Epithelial cell of prostate (primary cell): ENCODE data around the gene SERPINA5.
"Not testable (repeated sequence)": the region's sequence is repeated elsewhere in the genome, so short reads cannot be mapped to it uniquely, and the experiment has no call there.

ENCODE experiments used
- DNase-seq: peaks from one replicate; pipeline ENCODE4 v3.0.0-alpha.2; 2011; ENCODE audit warnings: low read depth, low spot score
- H3K27ac ChIP-seq: fragments of 450-650 bp; 2 replicates; pipeline ENCODE4 v1.5.1; 2017; ENCODE audit warnings: mild to moderate bottlenecking

SERPINA5 gene

DNA sequence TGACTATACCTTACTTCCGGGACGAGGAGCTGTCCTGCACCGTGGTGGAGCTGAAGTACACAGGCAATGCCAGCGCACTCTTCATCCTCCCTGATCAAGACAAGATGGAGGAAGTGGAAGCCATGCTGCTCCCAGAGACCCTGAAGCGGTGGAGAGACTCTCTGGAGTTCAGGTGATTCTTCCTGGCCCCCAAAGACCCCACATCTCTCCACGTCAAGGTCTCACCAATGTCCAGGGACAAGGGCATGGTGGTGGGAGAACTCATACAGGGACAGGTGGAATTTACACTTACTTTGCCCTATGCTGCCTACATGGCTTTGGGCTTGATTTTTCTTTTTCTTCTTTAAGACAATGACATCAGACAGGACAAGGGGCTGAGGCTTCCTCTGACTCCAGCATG, 38.1 kb downstream of the SERPINA5 start:
- DNase-seq, result no peak
- H3K27ac ChIP-seq, result no peak overlapping the region

GRCh38 chr14:94620597-94620996, 39.4 kb downstream of the SERPINA5 start:
- DNase-seq, result no peak
- no peak overlapping the region for H3K27ac ChIP-seq

- H3K27ac ChIP-seq, result no peak overlapping the region
- no peak for DNase-seq
Observed at GRCh38 chr14:94621358-94622134, 40.3 kb downstream of the SERPINA5 start.

- DNase-seq, result no peak
- no peak overlapping the region for H3K27ac ChIP-seq
Observed at GRCh38 chr14:94622653-94623421, 41.6 kb downstream of the SERPINA5 start.

DNA sequence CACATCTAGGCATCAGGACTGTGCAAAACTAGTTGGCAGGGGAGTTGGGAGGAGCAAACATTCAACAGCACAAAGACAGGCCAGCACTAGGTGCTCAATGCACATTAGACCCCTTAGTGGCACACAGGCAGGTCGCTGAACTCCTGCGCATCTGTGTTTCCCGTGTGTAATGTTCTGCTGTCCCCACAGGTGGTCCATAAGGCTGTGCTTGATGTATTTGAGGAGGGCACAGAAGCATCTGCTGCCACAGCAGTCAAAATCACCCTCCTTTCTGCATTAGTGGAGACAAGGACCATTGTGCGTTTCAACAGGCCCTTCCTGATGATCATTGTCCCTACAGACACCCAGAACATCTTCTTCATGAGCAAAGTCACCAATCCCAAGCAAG, 42.2 kb downstream of the SERPINA5 start:
- H3K27ac ChIP-seq, result no peak overlapping the region
- DNase-seq, result no peak

DNA sequence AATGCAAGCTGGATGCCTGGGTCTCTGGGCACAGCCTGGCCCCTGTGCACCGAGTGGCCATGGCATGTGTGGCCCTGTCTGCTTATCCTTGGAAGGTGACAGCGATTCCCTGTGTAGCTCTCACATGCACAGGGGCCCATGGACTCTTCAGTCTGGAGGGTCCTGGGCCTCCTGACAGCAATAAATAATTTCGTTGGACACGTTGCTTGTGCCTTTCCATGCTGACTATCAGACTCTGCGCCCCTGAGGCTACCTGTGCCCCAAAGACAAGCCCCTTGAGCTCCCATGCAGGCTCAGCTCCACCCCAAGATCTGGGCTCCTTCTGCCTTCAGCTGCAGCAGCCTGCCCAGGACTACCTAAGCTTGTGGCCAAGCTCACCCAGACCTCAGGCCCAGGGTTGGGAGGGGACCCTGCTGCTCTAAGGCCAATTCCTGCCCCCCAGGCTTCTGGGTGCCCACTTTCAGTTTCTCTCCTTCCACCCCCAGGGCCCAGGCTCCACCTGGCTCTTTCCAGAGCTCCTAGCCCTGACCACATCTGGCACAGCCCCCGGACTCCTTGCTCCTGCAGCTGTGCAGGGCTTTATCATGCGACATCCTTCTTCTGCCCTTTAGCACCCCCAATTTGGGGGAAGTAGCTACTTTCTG, 42.8 kb downstream of the SERPINA5 start:
- no peak overlapping the region for H3K27ac ChIP-seq
- no peak for DNase-seq

- H3K27ac ChIP-seq, result no peak overlapping the region
- no peak for DNase-seq
Observed at GRCh38 chr14:94624537-94625352, 43.5 kb downstream of the SERPINA5 start.

- DNase-seq, result no peak
- no peak overlapping the region for H3K27ac ChIP-seq
Observed at GRCh38 chr14:94625353-94625635, 44.1 kb downstream of the SERPINA5 start.

- H3K27ac ChIP-seq, result no peak overlapping the region
- no peak for DNase-seq
Observed at GRCh38 chr14:94628578-94628977, 47.4 kb downstream of the SERPINA5 start.

GRCh38 chr14:94630396-94630795, 49.2 kb downstream of the SERPINA5 start:
- H3K27ac ChIP-seq, result no peak overlapping the region
- no peak for DNase-seq

DNA sequence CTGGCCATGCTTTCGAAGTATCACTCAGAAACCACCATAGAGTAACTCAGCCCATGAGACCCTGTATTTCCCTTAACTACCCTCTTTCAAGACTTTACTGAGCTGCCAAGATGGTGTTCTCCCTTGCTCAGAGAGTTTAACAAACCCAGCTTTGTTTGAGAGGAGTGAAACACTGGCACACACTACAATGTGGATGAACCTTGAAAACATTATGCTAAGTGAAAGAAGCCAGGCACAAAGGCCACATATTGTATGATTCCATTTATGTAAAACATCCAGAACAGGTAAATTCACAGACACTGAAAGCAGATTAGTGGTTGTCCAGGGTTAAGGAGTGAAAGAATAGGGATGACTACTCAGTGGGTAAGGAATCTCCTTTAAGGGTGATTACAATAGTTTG, 49.8 kb downstream of the SERPINA5 start:
- no peak overlapping the region for H3K27ac ChIP-seq
- no peak for DNase-seq

DNA sequence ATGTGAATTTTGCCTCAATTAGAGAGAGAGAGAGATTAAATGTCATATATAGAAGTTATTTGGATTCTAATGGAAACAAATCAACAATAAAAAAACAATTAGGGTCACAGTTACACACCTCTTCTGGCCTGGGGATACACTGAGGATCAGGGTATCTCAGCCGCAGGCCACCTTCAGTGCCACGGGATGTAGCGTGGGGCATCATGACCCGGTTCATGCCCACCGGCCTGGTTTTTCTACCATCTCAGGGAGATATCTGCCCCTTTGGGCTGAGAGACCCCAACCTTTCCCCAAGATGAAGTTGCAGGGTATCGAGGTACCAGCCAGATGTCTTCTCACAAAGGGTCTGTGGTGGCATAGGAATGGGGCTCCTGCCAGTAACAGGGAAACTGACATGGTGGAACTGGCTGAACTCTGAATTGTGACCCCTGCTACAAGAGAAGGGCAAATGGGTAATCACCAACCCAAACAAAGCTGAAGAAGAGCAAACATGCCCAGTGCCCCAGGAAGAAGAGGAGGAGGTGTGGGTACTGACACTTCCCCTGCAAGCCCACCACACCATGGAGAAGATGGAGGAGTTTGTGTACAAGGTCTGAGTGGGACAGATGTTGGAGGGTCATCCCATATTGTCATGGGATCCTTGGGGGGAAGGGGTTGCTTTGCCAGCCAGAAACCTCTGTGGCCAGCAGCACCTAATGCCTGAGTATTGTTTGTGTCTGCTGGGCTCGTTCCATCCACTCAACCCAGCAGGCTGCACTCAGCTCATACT, 50.5 kb downstream of the SERPINA5 start:
- no peak overlapping the region for H3K27ac ChIP-seq
- DNase-seq, result no peak

- H3K27ac ChIP-seq, result no peak overlapping the region
- no peak for DNase-seq
Observed at GRCh38 chr14:94632305-94632590, 51.0 kb downstream of the SERPINA5 start.

DNA sequence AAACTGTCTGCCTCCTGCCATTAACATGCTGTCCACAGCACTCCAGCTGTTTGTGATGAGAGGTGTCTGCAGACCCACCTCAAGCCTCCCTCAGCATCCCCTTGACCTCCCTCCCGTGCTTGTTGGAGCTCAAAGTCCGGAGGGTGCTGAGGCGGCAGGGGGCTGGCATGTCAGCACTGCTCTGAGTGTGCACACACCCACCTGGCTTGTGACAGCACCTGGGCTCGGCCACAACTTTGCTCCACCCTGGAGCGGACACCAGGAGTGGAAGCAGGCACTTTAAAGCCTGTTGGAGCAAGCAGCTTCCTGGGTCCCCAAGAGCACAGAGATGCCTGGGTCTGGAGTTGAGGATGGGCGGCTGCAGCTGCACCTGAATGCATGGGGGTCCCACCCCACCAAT, 51.9 kb downstream of the SERPINA5 start:
- DNase-seq, result no peak
- no peak overlapping the region for H3K27ac ChIP-seq

DNA sequence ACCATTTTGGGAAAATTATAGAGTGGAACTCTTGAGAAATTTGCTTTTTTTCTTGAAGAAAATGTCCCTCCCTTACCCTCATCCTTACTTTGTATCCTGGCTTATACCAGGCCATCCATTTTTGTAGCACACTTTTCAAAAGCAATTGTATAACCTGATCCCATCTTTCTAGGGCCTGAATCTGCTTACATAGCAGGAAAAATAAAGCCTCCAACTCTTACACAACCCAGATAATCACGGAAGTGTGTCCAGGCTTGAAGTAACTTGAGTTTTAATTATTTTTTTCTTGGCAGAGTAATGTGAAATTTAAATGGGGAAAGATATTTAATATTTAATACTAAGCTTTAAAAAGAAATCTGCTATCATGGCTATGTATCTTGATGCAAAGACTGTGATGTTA, 53.9 kb downstream of the SERPINA5 start:
- no peak for DNase-seq
- H3K27ac ChIP-seq, result no peak overlapping the region

GRCh38 chr14:94636744-94637412, 55.7 kb downstream of the SERPINA5 start:
- DNase-seq, result no peak
- no peak overlapping the region for H3K27ac ChIP-seq

DNA sequence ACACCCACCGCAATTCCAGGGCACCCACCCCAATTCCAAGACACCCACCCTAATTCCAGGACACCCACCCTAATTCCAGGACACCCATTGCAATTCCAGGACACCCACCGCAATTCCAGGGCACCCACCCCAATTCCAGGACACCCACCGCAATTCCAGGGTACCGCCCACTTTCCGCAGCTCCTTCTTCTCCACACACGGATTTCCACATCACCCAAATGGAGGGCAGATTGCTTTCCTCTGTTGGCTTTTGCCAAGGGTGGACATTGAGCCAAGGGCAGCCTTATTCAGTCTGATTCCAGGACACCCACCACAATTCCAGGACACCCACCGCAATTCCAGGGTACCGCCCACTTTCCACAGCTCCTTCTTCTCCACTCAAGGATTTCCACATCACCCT, 56.6 kb downstream of the SERPINA5 start:
- DNase-seq, result not testable (repeated sequence)

DNA sequence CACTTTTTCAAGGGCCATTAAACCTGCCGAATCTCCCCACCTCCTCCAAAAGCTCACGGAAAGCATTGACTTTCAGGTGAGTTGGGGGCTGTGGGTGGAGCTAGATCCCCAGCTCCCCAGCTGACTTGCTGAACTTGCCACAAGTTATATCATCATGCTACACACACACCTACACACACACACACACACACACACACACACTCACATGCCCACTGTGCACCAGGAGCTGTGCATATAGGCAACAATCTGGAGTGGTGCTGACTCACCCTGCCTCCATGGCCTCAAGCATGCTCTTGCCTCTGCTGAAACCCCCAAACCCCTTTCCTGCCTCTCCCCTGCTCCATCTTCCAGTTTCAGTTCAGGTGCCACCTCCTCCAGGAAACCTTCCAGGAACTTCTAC, 57.1 kb downstream of the SERPINA5 start:
- DNase-seq, result no peak
- H3K27ac ChIP-seq, result no peak overlapping the region

More for the DNA sequence above, 56.6 kb downstream of the SERPINA5 start:
- not testable (repeated sequence) for H3K27ac ChIP-seq

- DNase-seq, result no peak
- H3K27ac ChIP-seq, result no peak overlapping the region
Observed at GRCh38 chr14:94638961-94639817, 58.0 kb downstream of the SERPINA5 start.
